ENCODE measurements around the gene GLP2R.

Gene GLP2R

GRCh38 chr17:9868552-9868951 lies 42.8 kb downstream of the GLP2R start:
- H3K9me3 ChIP-seq (ENCODE audit: control insufficient read depth in 5 of 5, low read length in 5 of 5) = peaks cover 0 to 4% (median 0%) of the 10 kb centered on the region in 5 donors
- no peaks in the 10 kb centered on the region for H3K36me3 ChIP-seq (ENCODE audit: control insufficient read depth in 5 of 5, insufficient read depth in 5 of 5, low read length in 5 of 5)
- H3K27me3 ChIP-seq (ENCODE audit: control insufficient read depth in 5 of 5, insufficient read depth in 4 of 5, low read length in 5 of 5) = no peaks in the 10 kb centered on the region
- no peak overlapping the region for H3K27ac ChIP-seq (ENCODE audit: low read depth, low read length)
- H3K9ac ChIP-seq (ENCODE audit: low read length in 5 of 5) = no peak overlapping the region
- peaks cover 0 to 26% (median 21%) of the 10 kb centered on the region in 5 donors for H3K4me1 ChIP-seq (ENCODE audit: control insufficient read depth in 5 of 5, insufficient read depth in 5 of 5, low read length in 5 of 5)
- no peak overlapping the region for H3K4me3 ChIP-seq (ENCODE audit: low read depth in 1 of 5, low read length in 5 of 5)

GRCh38 chr17:9872852-9873251 lies 47.1 kb downstream of the GLP2R start:
- Histone ChIP-seq H3K27me3 (ENCODE audit: control insufficient read depth in 5 of 5, insufficient read depth in 4 of 5, low read length in 5 of 5) (no peaks in the 10 kb centered on the region), H3K27ac (ENCODE audit: low read depth, low read length) (no peak overlapping the region), H3K4me3 (ENCODE audit: low read depth in 1 of 5, low read length in 5 of 5) (peak overlapping the region in 1 of 5 donors; percentile 19), H3K9me3 (ENCODE audit: control insufficient read depth in 5 of 5, low read length in 5 of 5) (no peaks in the 10 kb centered on the region), H3K4me1 (ENCODE audit: control insufficient read depth in 5 of 5, insufficient read depth in 5 of 5, low read length in 5 of 5) (peaks cover 2 to 46% (median 29%) of the 10 kb centered on the region in 5 donors), H3K9ac (ENCODE audit: low read length in 5 of 5) (no peak overlapping the region), H3K36me3 (ENCODE audit: control insufficient read depth in 5 of 5, insufficient read depth in 5 of 5, low read length in 5 of 5) (no peaks in the 10 kb centered on the region)

- Histone ChIP-seq H3K36me3 (ENCODE audit: control insufficient read depth in 5 of 5, insufficient read depth in 5 of 5, low read length in 5 of 5) (no peaks in the 10 kb centered on the region), H3K4me1 (ENCODE audit: control insufficient read depth in 5 of 5, insufficient read depth in 5 of 5, low read length in 5 of 5) (peaks cover 2 to 46% (median 29%) of the 10 kb centered on the region in 5 donors), H3K9me3 (ENCODE audit: control insufficient read depth in 5 of 5, low read length in 5 of 5) (no peaks in the 10 kb centered on the region), H3K27ac (ENCODE audit: low read depth, low read length) (peak overlapping the region; percentile 82), H3K9ac (ENCODE audit: low read length in 5 of 5) (no peak overlapping the region), H3K27me3 (ENCODE audit: control insufficient read depth in 5 of 5, insufficient read depth in 4 of 5, low read length in 5 of 5) (no peaks in the 10 kb centered on the region), H3K4me3 (ENCODE audit: low read depth in 1 of 5, low read length in 5 of 5) (no peak overlapping the region)
Observed at GRCh38 chr17:9874722-9875121, 49.0 kb downstream of the GLP2R start.

- H3K4me1 ChIP-seq (ENCODE audit: control insufficient read depth in 5 of 5, insufficient read depth in 5 of 5, low read length in 5 of 5) = peaks cover 2 to 46% (median 29%) of the 10 kb centered on the region in 5 donors
- H3K36me3 ChIP-seq (ENCODE audit: control insufficient read depth in 5 of 5, insufficient read depth in 5 of 5, low read length in 5 of 5) = no peaks in the 10 kb centered on the region
- H3K9me3 ChIP-seq (ENCODE audit: control insufficient read depth in 5 of 5, low read length in 5 of 5) = no peaks in the 10 kb centered on the region
- H3K9ac ChIP-seq (ENCODE audit: low read length in 5 of 5) = no peak overlapping the region
- no peaks in the 10 kb centered on the region for H3K27me3 ChIP-seq (ENCODE audit: control insufficient read depth in 5 of 5, insufficient read depth in 4 of 5, low read length in 5 of 5)
- H3K4me3 ChIP-seq (ENCODE audit: low read depth in 1 of 5, low read length in 5 of 5) = no peak overlapping the region
- H3K27ac ChIP-seq (ENCODE audit: low read depth, low read length) = peak overlapping the region; percentile 82
Observed at GRCh38 chr17:9875441-9875840, 49.7 kb downstream of the GLP2R start.

- Histone ChIP-seq H3K9ac (ENCODE audit: low read length in 5 of 5) (no peak overlapping the region), H3K9me3 (ENCODE audit: control insufficient read depth in 5 of 5, low read length in 5 of 5) (peaks cover 0 to 14% (median 14%) of the 10 kb centered on the region in 5 donors), H3K4me1 (ENCODE audit: control insufficient read depth in 5 of 5, insufficient read depth in 5 of 5, low read length in 5 of 5) (peaks cover 0 to 36% (median 20%) of the 10 kb centered on the region in 5 donors), H3K27me3 (ENCODE audit: control insufficient read depth in 5 of 5, insufficient read depth in 4 of 5, low read length in 5 of 5) (no peaks in the 10 kb centered on the region), H3K36me3 (ENCODE audit: control insufficient read depth in 5 of 5, insufficient read depth in 5 of 5, low read length in 5 of 5) (no peaks in the 10 kb centered on the region), H3K4me3 (ENCODE audit: low read depth in 1 of 5, low read length in 5 of 5) (no peak overlapping the region), H3K27ac (ENCODE audit: low read depth, low read length) (no peak overlapping the region)
Observed at GRCh38 chr17:9878356-9878755, 52.6 kb downstream of the GLP2R start.

GRCh38 chr17:9878786-9879525 lies 53.2 kb downstream of the GLP2R start:
- no peak overlapping the region for H3K27ac ChIP-seq (ENCODE audit: low read depth, low read length)
- no peak overlapping the region for H3K4me3 ChIP-seq (ENCODE audit: low read depth in 1 of 5, low read length in 5 of 5)
- H3K27me3 ChIP-seq (ENCODE audit: control insufficient read depth in 5 of 5, insufficient read depth in 4 of 5, low read length in 5 of 5) = no peaks in the 10 kb centered on the region
- H3K36me3 ChIP-seq (ENCODE audit: control insufficient read depth in 5 of 5, insufficient read depth in 5 of 5, low read length in 5 of 5) = no peaks in the 10 kb centered on the region
- H3K4me1 ChIP-seq (ENCODE audit: control insufficient read depth in 5 of 5, insufficient read depth in 5 of 5, low read length in 5 of 5) = peaks cover 0 to 30% (median 20%) of the 10 kb centered on the region in 5 donors
- H3K9ac ChIP-seq (ENCODE audit: low read length in 5 of 5) = no peak overlapping the region
- H3K9me3 ChIP-seq (ENCODE audit: control insufficient read depth in 5 of 5, low read length in 5 of 5) = peaks cover 2 to 20% (median 17%) of the 10 kb centered on the region in 5 donors

- Histone ChIP-seq H3K36me3 (ENCODE audit: control insufficient read depth in 5 of 5, insufficient read depth in 5 of 5, low read length in 5 of 5) (no peaks in the 10 kb centered on the region), H3K27ac (ENCODE audit: low read depth, low read length) (no peak overlapping the region), H3K27me3 (ENCODE audit: control insufficient read depth in 5 of 5, insufficient read depth in 4 of 5, low read length in 5 of 5) (no peaks in the 10 kb centered on the region), H3K9ac (ENCODE audit: low read length in 5 of 5) (no peak overlapping the region), H3K4me1 (ENCODE audit: control insufficient read depth in 5 of 5, insufficient read depth in 5 of 5, low read length in 5 of 5) (peaks cover 0 to 15% (median 9%) of the 10 kb centered on the region in 5 donors), H3K9me3 (ENCODE audit: control insufficient read depth in 5 of 5, low read length in 5 of 5) (peaks cover 2 to 23% (median 18%) of the 10 kb centered on the region in 5 donors), H3K4me3 (ENCODE audit: low read depth in 1 of 5, low read length in 5 of 5) (no peak overlapping the region)
Observed at GRCh38 chr17:9880582-9880999, 54.9 kb downstream of the GLP2R start.

- H3K36me3 ChIP-seq (ENCODE audit: control insufficient read depth in 5 of 5, insufficient read depth in 5 of 5, low read length in 5 of 5) = no peaks in the 10 kb centered on the region
- peaks cover 2 to 23% (median 18%) of the 10 kb centered on the region in 5 donors for H3K9me3 ChIP-seq (ENCODE audit: control insufficient read depth in 5 of 5, low read length in 5 of 5)
- peaks cover 0 to 13% (median 6%) of the 10 kb centered on the region in 5 donors for H3K4me1 ChIP-seq (ENCODE audit: control insufficient read depth in 5 of 5, insufficient read depth in 5 of 5, low read length in 5 of 5)
- no peak overlapping the region for H3K4me3 ChIP-seq (ENCODE audit: low read depth in 1 of 5, low read length in 5 of 5)
- no peak overlapping the region for H3K9ac ChIP-seq (ENCODE audit: low read length in 5 of 5)
- H3K27ac ChIP-seq (ENCODE audit: low read depth, low read length) = no peak overlapping the region
- no peaks in the 10 kb centered on the region for H3K27me3 ChIP-seq (ENCODE audit: control insufficient read depth in 5 of 5, insufficient read depth in 4 of 5, low read length in 5 of 5)
Observed at GRCh38 chr17:9883451-9883850, 57.7 kb downstream of the GLP2R start.

- Histone ChIP-seq H3K27me3 (ENCODE audit: control insufficient read depth in 5 of 5, insufficient read depth in 4 of 5, low read length in 5 of 5) (no peaks in the 10 kb centered on the region), H3K4me3 (ENCODE audit: low read depth in 1 of 5, low read length in 5 of 5) (no peak overlapping the region), H3K36me3 (ENCODE audit: control insufficient read depth in 5 of 5, insufficient read depth in 5 of 5, low read length in 5 of 5) (no peaks in the 10 kb centered on the region), H3K4me1 (ENCODE audit: control insufficient read depth in 5 of 5, insufficient read depth in 5 of 5, low read length in 5 of 5) (peaks cover 2 to 23% (median 11%) of the 10 kb centered on the region in 5 donors), H3K27ac (ENCODE audit: low read depth, low read length) (no peak overlapping the region), H3K9ac (ENCODE audit: low read length in 5 of 5) (no peak overlapping the region), H3K9me3 (ENCODE audit: control insufficient read depth in 5 of 5, low read length in 5 of 5) (peaks cover 2 to 23% (median 18%) of the 10 kb centered on the region in 5 donors)
Observed at GRCh38 chr17:9886141-9886930, 60.6 kb downstream of the GLP2R start.

GRCh38 chr17:9887508-9887907 lies 61.8 kb downstream of the GLP2R start:
- H3K4me3 ChIP-seq (ENCODE audit: low read depth in 1 of 5, low read length in 5 of 5) = no peak overlapping the region
- no peaks in the 10 kb centered on the region for H3K27me3 ChIP-seq (ENCODE audit: control insufficient read depth in 5 of 5, insufficient read depth in 4 of 5, low read length in 5 of 5)
- no peaks in the 10 kb centered on the region for H3K36me3 ChIP-seq (ENCODE audit: control insufficient read depth in 5 of 5, insufficient read depth in 5 of 5, low read length in 5 of 5)
- H3K27ac ChIP-seq (ENCODE audit: low read depth, low read length) = no peak overlapping the region
- H3K9me3 ChIP-seq (ENCODE audit: control insufficient read depth in 5 of 5, low read length in 5 of 5) = peaks cover 2 to 15% (median 13%) of the 10 kb centered on the region in 5 donors
- H3K9ac ChIP-seq (ENCODE audit: low read length in 5 of 5) = no peak overlapping the region
- H3K4me1 ChIP-seq (ENCODE audit: control insufficient read depth in 5 of 5, insufficient read depth in 5 of 5, low read length in 5 of 5) = peaks cover 2 to 23% (median 11%) of the 10 kb centered on the region in 5 donors
